HG03469 (cell line): ENCODE measurements around the gene PPP1R3G.
"Not testable (repeated sequence)": the region's sequence is repeated elsewhere in the genome, so short reads cannot be mapped to it uniquely, and the experiment has no call there.

ENCODE experiments used
- ATAC-seq: cut with Tn5 transposase; IDR thresholded peaks from one replicate; pipeline ENCODE4 v1.9.1; 2021; ENCODE audit warnings: mild to moderate bottlenecking, moderate library complexity, moderate number of reproducible peaks; ENCODE audit not compliant: unreplicated experiment

PPP1R3G gene

DNA sequence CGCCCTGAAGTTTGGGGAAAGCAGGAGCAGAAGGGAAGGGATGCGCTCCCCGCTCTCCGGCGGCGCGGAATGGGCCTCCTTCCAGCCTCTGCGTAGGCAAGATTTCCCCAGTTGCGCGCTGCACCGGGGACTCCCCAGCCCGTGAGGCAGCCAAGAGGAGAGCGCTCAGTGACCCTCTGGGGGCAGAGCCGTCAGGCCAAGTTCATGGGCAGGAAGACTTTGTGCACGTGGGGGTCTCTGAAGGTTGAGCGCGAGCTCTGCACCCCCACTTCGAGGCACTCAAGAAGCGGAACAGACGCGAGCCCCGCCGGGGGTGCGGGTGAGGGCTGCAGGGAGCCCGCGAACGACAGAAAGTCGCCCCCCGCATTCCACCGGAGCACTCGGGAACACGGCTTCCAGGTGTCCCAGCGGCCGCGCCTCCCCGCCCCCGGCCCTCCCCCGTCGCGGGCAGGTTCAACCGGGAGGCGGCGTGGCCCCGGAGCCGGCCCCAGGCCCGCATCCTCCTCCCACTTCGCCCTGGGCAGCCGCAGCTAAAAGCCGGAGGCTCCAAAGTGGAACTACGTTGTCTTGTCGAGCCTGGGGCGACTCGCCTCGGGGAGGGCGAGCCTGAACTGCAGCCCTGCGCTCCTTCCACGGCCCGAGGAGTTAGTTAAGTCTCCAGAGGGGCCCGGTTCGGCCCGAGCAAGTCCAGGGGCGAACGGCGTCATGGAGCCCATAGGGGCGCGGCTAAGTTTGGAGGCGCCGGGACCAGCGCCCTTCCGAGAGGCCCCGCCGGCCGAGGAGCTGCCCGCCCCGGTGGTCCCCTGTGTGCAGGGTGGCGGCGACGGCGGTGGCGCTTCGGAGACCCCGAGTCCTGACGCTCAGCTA, at the start of gene PPP1R3G:
PPP1R3G (plus strand) TSS at position 561 of the 867 bp plus-strand sequence; CDS start at position 706, 145 bp downstream.
- no peak for ATAC-seq

DNA sequence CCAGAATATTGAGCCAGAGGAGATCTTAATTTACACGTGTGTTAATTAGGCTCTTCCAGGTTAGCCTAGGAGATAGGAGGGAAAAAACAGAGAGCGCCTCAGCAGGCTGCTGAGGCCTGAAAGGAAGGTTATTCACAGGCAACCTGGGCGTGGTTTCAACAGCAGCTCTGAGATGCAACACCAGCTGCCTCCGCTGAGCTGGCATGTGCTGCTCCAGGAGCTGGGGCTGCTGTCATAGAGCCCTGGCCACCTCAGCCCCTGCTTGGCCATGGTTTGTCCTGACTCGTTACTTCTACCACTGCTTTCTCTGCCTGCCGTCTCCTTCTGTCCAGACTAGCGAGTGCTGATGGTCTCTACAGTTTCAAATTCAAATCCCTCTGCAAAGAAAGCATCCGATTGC, 48.9 kb upstream of the PPP1R3G start:
- no peak for ATAC-seq

DNA sequence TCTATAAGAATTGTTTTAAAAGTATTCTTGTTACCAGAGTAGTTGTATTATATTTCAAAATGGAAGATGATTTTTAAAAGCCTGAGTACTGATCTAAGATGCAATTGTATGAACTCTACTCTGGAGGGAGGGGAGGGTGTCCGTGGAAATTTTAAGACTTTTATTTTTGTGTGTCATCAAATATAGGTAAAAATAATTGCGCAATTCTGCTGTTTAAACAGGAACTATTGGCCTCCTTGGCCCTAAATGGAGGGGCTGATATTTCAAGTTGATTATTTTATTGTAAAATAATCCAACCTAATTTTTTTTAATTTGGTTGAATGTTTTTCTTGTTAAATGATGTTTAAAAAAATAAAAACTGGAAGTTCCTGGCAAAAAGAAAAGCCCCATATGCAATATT, 43.2 kb upstream of the PPP1R3G start:
- ATAC-seq: no peak

DNA sequence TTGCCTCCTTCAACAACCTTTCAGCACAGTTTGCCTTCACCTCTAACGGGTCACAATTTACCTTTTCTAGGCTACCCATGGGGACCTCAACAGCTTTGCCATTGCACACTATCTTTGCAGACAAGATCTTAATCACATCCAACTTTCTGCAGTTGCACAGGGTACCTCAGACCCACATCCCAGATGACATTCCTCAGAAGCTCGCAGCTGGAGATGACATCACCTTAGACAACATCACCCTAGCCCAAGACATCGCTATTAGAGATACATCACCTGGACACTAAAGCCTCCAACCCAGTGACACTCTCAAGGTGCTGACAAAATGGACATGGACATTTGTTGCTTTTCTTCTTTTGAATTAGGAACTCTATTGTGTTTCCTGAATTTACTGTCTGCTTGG, 42.7 kb upstream of the PPP1R3G start:
- no peak for ATAC-seq

DNA sequence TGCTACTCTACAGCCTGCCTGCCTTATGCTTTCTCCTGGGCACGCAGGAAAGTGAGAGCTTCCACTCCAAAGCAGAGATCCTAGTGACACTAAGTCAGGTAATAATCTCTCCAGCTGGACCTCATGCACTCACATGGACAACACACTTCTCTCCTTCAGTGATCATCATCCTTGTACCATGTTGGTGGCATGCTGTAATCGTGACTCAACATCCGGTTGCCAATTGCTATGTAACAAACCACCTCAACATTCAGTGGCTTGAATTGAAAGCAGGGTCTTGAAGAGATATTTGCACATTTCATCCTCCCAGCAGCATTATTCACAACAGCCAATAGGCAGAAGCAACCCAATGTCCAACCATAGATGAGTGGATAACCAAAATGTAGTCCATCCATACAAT, 40.3 kb upstream of the PPP1R3G start:
- no peak for ATAC-seq

DNA sequence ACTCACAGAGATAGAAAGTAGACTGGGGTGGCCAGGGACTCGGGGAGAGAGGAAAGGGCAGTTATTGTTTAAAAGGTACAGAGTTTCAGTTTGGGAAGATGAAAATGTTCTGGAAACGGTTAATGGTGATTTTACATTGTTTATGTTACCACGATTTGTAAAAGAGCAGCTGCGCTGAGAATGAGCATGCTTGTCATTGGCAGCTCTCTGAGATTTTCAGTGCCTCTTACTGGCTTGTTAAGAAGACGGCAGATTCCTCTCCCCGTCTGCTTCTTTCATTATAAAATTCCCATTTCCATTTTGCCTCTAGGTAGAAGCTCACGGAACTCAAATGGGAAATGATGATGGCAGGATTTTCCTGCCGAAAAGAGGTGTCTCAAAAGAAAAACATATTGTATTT, 39.7 kb upstream of the PPP1R3G start:
- ATAC-seq: no peak

DNA sequence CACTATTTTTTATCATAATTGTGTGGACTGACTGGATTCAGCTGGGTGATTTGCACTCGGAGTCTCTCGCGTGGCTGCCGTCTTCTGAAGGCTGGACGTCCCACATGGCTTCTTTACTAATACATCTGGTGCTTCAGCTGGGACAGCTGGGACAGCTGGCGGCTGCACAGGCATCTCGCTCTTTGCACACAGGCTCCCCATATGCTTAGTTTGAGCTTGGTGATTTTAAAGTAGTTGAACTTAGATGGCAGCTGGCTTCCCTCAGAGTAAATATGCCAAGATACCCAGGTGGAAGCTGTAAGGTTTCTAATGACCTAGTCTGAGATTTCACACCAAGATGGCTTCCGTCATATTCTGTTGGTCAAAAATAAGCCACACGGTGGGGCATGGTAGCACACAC, 38.7 kb upstream of the PPP1R3G start:
- no peak for ATAC-seq

DNA sequence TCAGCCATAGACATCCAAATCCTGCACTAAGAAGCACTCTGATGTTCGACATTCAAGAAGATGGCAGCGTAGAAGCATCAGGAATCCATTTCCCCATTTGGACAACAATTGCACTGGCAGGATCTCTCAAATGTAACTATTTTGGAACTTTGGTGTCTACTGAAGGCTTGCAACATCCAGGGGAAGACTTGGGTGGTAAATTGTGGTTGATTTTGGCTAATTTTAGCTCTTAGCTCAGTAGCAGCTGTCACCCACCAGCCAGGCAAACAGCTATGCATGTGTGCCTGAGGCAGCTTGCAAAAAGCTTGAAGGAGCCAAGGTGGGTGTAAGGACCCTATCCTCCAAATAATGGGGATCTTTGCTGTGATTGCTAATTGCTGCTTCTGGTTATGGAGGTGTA, 35.1 kb upstream of the PPP1R3G start:
- no peak for ATAC-seq

DNA sequence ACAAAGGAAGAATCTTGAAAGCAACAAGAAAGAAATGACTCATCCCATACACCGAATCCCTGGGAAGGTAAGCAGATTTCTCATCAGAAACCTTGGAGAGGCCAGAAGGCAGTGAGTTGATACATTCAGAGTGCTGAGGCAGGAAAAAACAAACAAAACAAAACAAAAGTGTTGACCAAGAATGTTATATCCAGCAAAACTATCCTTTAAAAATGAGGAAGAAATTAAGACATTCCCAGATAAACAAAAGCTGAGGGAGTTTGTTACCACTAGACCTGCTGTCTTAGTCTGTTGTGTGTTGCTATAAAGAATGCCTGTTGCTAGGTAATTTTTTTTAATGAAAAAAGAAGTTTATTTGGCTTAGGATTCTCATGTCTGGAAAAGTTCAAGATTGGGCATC, 33.7 kb upstream of the PPP1R3G start:
- ATAC-seq: no peak

DNA sequence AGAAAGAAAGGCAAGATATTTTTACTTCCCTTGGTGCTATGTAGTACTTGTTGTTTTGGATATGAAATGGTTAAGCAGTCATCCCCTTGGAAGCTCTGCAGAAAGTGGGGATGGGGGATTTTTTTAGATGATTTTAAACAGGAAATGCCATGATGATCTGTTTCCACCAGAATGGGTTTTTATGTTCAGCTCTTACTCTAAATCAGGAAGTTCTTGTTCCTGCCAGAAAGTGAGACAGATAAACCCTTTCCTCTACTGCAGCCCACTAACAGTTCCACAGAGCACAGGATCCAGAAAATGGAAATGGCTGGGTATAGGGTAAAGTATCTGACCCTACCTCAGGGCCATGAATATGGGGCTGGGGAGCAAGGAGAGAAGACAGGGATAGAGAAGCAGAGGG, 32.1 kb upstream of the PPP1R3G start:
- no peak for ATAC-seq

DNA sequence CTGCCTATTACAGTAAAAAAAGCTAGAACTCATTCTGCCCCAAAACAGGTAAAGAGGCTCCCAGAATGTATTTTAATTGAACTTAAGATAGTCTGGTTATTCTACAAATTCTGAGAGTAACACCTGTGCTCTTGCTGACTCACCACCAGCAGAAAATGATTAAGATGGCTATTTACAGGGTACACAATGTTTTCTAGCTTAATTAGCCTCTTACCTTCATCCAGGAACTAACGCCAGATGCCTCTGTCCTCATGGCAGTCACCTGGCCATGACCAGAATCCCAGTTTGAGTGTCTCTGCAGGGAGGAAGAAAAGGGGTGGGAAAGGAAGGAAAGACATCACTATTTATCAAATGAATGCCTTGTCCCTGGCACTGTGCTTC, 31.3 kb upstream of the PPP1R3G start:
- no peak for ATAC-seq

DNA sequence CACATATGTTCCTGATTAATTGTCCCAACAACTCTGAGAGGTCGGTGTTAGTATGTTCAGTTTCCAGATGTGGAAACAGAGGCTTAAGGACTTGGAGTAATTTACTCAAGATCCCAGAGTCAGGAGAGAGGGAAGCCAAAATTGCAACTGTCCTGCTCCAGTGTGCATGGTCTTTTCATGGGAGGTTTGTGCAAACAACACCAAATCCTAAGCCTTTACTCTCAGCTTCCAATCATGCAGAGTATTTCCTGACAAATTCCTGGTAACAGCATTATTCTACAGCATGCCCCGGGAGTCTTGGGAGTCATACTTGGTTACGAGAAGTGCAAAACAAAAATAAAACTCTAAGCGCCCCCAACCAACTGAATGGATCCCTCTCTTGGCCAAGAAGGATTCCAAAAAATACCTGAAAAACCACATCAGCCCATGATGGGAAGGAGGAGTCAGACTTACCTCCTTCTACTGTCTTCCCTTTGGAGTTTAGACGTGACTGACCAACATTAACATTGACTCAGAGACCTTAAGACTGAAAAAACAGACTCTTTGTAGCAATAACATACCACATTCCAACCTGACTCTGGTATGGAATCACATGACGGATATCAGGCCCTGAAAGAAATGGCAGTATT, 30.8 kb upstream of the PPP1R3G start:
- ATAC-seq: no peak

DNA sequence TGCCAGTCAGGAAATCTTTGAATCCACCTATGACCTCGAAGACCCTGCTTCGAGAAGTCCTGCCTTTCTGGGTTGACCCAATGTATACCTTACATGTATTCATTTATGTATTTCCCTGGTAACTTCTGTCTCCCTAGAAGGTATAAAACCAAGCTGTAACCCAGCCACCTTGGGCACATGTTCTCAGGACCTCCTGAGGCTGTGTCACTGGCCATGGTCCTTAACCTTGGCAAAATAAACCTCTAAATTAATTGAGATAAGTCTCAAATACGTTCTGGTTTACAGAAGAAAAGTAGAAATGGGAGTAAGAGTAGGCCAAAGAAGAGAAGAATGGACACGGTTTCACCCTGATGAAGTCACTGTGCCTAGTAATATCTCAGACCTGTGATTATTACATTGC, 30.0 kb upstream of the PPP1R3G start:
- ATAC-seq: no peak

DNA sequence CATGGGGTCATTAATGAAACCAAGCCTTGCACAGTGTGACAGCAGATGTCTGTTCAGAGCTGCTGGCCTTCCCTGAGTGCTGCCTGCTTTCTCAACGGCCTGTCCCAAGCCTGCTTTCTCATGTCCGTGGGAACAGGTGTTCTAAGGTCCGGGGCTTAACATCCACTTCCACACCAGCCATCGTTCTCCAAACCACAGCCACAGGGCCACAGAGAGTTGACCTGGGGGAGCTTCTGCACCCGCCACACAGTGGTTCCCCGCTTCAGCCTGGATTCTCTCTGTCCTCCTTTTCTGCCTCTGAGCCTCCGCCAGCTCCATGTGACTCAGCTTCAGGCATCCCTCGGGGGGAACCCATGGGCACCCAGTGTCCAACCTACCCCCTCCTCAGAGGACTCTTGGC, 26.9 kb upstream of the PPP1R3G start:
- no peak for ATAC-seq

DNA sequence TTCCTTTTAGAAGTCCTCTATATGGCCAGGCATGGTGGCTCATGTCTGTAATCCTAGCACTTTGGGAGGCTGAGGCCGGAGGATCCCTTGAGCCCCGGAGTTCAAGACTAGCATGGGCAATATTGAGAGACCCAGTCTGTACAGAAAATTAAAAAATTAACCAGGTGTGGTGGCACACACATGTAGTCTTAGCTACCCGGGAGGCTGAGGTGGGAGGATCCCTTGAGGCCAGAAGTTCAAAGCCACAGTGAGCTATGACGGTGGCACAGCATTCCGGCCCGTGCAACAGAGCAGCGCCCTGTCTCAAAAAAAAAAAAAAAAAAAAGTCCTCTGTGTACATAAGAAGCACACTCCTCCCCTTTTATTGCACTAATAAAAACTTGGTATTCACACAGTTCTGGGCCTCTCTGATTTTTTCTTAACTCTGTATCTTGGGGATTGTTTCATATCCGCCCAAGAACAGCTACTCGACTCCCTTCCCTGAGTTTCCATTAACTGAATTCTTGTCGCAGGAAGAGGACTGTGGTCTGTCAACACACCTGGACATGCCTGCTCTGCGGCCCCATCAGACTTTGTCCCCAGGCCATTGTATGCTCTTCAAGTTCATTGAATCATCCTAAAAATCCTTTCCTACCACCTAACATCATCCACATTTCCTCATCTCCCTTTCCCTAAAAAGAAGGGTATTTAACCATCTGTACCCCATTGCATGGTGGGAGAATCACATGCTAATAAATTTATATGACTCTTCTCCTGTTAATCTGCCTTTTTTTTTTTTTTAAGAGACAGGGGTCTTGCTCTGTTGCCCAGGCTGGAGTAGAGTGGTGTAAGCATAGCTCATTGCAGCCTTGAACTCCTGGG, 25.9 kb upstream of the PPP1R3G start:
- ATAC-seq: no peak

DNA sequence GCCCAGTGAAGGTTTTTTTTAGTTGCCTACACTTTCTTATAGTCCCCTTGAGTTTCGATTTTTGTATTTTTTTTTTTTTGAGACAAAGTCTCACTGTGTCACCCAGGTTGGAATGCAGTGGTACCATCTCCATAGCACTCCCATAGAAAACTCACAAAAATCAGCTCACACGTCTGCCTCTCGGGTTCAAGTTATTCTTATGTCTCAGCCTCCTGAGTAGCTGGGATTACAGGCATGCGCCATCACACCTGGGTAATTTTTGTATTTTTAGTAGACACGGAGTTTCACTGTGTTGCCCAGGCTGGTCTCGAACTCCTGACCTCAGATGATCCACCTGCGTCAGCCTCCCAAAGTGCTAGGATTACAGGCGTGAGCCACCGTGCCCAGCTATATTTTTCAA, 24.7 kb upstream of the PPP1R3G start:
- ATAC-seq: not testable (repeated sequence)

DNA sequence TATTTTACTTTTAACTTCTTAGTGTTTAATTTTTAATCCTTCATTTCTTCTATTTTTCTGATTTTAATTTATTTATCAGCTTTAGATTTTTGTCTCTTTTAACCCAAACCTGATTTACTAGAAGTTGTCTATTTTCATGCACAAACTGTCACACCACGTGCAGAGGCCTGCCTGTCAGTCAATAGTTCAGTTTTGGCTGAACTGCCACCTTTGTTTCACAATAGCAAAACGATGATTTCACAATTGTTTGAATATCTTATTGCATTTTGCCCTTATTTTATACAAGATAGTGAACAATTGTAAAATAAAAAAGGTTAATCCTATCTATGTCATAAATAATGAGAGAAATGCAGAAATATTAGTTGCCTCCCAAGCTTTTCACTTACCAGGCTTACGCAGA, 24.0 kb upstream of the PPP1R3G start:
- ATAC-seq: no peak

DNA sequence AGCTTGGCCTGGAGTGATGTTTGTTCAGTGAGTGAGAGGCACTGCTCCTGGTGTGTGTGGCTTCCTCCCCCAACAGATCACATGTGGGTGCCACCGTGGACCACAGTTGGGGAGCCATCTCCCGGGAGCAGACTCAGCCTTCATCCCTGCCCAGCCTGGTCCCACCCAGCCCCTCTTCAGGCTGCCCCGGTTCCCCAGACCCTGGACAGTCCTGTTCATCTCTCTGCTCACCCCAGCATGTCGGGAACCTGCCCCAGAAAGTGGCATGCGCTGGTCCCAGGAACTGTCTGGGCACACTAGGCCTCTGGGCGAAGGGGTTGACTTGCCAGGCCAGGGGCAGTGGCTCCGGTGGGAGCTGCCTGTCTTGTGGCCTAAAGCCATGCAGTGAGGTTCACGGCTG, 21.5 kb upstream of the PPP1R3G start:
- ATAC-seq: no peak

DNA sequence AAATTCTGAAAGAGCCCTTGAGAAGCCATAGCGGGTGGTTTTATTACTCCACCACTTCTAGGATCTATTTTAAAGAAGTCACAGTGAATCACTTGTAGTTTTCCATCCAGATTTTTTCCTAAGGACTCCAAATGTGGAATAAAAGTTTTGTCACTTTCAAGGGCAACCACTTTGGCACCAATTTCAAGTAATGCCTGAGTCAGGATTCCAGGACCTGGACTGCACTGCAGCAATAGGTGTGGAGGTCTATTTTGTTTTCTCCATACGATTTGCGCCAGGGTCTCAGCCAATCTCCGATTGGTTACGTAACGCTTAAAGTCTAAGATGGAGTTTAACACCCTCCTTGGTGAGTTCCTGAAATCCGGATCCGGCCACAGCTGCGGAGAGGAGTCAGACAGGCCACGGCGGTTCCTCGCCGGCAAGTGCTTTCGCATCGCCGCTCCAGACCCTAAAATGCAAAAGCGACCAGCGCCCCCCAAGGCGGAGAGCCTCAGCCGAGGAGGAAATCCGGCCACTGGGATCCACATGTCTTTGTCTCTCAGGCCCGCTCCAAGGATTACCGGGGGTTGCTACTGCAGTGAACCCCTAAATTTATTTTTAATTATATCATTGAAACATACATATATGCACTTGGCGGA, 18.6 kb upstream of the PPP1R3G start:
- ATAC-seq: no peak

DNA sequence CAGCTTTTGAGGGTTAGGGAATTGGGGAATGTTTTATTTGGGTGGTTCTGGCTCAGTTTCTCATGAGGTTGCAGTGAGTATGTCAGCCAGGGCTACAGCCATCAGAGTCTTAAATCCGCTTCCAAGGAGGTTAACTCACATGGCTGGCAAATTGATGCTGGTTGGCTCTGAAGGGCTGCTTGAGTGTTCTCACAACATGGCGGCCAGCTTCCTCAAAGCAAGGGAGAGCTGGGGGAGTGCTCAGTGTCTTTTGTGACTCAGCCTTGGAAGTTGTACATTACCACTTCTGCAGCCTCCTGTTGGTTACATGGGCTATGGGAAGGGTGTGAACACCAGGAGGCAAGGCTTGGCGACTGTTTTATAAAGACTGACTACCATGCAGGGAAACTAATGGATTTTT, 17.8 kb upstream of the PPP1R3G start:
- no peak for ATAC-seq

DNA sequence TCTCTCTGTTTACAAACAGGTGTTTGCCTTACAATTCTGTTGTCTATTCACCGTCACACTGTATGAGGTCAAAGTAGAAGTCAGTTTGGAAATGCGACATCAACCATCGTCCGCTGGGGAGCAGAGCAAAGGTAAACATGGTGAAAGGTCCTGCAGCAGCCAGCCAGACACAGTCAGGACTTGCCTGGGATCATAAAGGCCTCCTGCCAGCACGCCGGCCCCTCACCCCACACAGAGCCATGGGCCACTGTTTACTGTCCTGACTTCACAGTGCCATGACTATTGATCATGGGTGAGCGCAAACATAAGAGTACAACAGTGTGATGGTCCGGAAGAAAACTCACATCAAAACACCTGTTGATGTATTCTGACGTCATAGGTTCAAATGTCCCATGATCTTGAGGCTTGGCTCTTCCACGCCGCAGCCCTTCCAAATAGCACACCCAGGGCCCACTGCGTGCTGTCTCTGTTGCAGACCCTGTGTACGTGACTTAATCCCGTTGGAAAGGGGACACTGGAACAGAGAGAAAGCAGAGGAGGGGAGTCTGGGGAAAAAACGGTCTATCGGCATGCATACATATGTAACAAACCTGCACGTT, 16.9 kb upstream of the PPP1R3G start:
- no peak for ATAC-seq
